SK-N-SH (cell line): ENCODE results near the gene ANKUB1.

ENCODE experiments used
- CHD2 ChIP-seq: fragments of 150-350 bp; IDR thresholded peaks from 2 replicates; pipeline ENCODE4 v1.6.1; 2018; ENCODE audit warnings: low read length; ENCODE audit not compliant: partially characterized antibody
- MXI1 ChIP-seq: IDR thresholded peaks from 2 replicates; pipeline ENCODE4 v1.6.1; 2012; ENCODE audit warnings: mild to moderate bottlenecking, low read depth, low read length, improper control_type of control experiment
- POLR2AphosphoS5 ChIP-seq: IDR thresholded peaks from 2 replicates; pipeline ENCODE4 v1.6.1; 2012; ENCODE audit warnings: low read depth, low read length
- RAD21 ChIP-seq: IDR thresholded peaks from 2 replicates; pipeline ENCODE4 v1.6.1; 2012; ENCODE audit warnings: mild to moderate bottlenecking, low read length
- TEAD4 ChIP-seq: IDR thresholded peaks from 2 replicates; pipeline ENCODE4 v1.4.0; 2012; ENCODE audit warnings: mild to moderate bottlenecking, borderline replicate concordance; ENCODE audit not compliant: insufficient read depth
- TF ChIP-seq, protein P1 (sequence below): fragments of 200-600 bp; sonication (generic); IDR thresholded peaks from 2 replicates; pipeline ENCODE4 v1.6.1; 2017; ENCODE audit warnings: antibody characterized with exemption, mild to moderate bottlenecking, moderate library complexity
- TF ChIP-seq, protein P2 (sequence below): IDR thresholded peaks from 2 replicates; pipeline ENCODE4 v1.4.0; 2012; ENCODE audit warnings: low read depth, borderline replicate concordance
- TF ChIP-seq, protein P3 (sequence below): IDR thresholded peaks from 2 replicates; pipeline ENCODE4; 2012
- TF ChIP-seq, protein P4 (sequence below): IDR thresholded peaks from 2 replicates; pipeline ENCODE4 v1.6.1; 2012; ENCODE audit warnings: mild to moderate bottlenecking, low read depth, low read length, moderate library complexity
- TF ChIP-seq, protein P5 (sequence below): IDR thresholded peaks from 2 replicates; pipeline ENCODE4 v1.4.0; 2012; ENCODE audit warnings: low read depth

DNA sequence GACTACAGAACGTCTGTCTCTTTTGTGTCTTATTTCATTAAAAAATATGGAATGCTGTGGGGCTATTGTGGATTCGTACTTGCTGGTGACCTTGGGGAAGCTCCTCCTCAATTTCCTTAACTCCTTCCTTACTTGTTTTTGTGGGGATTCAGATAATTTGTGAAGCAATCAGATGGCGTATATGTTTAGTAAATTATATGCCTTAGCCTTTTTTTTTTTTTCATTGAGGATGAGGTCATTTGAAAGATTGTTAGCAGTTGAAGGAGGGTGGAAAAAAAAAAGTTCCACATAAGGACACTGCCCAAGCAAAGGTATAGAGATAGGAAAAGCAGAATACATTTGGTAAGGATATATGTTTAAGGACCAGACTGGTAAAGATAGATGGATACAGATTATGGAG, 24.0 kb upstream of the ANKUB1 start:
- no peak for TF ChIP-seq TEAD4
- TF ChIP-seq, protein P1, sequence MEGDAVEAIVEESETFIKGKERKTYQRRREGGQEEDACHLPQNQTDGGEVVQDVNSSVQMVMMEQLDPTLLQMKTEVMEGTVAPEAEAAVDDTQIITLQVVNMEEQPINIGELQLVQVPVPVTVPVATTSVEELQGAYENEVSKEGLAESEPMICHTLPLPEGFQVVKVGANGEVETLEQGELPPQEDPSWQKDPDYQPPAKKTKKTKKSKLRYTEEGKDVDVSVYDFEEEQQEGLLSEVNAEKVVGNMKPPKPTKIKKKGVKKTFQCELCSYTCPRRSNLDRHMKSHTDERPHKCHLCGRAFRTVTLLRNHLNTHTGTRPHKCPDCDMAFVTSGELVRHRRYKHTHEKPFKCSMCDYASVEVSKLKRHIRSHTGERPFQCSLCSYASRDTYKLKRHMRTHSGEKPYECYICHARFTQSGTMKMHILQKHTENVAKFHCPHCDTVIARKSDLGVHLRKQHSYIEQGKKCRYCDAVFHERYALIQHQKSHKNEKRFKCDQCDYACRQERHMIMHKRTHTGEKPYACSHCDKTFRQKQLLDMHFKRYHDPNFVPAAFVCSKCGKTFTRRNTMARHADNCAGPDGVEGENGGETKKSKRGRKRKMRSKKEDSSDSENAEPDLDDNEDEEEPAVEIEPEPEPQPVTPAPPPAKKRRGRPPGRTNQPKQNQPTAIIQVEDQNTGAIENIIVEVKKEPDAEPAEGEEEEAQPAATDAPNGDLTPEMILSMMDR, result no peak
- no peak for TF ChIP-seq POLR2AphosphoS5
- TF ChIP-seq, protein P2, sequence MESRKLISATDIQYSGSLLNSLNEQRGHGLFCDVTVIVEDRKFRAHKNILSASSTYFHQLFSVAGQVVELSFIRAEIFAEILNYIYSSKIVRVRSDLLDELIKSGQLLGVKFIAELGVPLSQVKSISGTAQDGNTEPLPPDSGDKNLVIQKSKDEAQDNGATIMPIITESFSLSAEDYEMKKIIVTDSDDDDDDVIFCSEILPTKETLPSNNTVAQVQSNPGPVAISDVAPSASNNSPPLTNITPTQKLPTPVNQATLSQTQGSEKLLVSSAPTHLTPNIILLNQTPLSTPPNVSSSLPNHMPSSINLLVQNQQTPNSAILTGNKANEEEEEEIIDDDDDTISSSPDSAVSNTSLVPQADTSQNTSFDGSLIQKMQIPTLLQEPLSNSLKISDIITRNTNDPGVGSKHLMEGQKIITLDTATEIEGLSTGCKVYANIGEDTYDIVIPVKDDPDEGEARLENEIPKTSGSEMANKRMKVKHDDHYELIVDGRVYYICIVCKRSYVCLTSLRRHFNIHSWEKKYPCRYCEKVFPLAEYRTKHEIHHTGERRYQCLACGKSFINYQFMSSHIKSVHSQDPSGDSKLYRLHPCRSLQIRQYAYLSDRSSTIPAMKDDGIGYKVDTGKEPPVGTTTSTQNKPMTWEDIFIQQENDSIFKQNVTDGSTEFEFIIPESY, result no peak
- TF ChIP-seq, protein P3, sequence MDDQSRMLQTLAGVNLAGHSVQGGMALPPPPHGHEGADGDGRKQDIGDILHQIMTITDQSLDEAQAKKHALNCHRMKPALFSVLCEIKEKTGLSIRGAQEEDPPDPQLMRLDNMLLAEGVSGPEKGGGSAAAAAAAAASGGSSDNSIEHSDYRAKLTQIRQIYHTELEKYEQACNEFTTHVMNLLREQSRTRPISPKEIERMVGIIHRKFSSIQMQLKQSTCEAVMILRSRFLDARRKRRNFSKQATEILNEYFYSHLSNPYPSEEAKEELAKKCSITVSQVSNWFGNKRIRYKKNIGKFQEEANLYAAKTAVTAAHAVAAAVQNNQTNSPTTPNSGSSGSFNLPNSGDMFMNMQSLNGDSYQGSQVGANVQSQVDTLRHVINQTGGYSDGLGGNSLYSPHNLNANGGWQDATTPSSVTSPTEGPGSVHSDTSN, result no peak
- TF ChIP-seq MXI1, result no peak
- TF ChIP-seq, protein P4, sequence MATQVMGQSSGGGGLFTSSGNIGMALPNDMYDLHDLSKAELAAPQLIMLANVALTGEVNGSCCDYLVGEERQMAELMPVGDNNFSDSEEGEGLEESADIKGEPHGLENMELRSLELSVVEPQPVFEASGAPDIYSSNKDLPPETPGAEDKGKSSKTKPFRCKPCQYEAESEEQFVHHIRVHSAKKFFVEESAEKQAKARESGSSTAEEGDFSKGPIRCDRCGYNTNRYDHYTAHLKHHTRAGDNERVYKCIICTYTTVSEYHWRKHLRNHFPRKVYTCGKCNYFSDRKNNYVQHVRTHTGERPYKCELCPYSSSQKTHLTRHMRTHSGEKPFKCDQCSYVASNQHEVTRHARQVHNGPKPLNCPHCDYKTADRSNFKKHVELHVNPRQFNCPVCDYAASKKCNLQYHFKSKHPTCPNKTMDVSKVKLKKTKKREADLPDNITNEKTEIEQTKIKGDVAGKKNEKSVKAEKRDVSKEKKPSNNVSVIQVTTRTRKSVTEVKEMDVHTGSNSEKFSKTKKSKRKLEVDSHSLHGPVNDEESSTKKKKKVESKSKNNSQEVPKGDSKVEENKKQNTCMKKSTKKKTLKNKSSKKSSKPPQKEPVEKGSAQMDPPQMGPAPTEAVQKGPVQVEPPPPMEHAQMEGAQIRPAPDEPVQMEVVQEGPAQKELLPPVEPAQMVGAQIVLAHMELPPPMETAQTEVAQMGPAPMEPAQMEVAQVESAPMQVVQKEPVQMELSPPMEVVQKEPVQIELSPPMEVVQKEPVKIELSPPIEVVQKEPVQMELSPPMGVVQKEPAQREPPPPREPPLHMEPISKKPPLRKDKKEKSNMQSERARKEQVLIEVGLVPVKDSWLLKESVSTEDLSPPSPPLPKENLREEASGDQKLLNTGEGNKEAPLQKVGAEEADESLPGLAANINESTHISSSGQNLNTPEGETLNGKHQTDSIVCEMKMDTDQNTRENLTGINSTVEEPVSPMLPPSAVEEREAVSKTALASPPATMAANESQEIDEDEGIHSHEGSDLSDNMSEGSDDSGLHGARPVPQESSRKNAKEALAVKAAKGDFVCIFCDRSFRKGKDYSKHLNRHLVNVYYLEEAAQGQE, result no peak
- no peak for TF ChIP-seq CHD2
- TF ChIP-seq, protein P5, sequence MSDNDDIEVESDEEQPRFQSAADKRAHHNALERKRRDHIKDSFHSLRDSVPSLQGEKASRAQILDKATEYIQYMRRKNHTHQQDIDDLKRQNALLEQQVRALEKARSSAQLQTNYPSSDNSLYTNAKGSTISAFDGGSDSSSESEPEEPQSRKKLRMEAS, result no peak
- no peak for TF ChIP-seq RAD21
